CD4-positive, alpha-beta T cell treated with Interferon gamma for 1 hour (primary cell): ENCODE results near the gene ECSIT.
"Not testable (repeated sequence)": the region's sequence is repeated elsewhere in the genome, so short reads cannot be mapped to it uniquely, and the experiment has no call there.

Source experiments
- DNase-seq: peaks from one replicate; pipeline ENCODE4 v3.0.0-alpha.2; 2020

ECSIT gene

GRCh38 chr19:11473725-11474124 lies 55.2 kb downstream of the ECSIT start:
- no peak for DNase-seq

GRCh38 chr19:11468266-11468845 lies 60.6 kb downstream of the ECSIT start:
- not testable (repeated sequence) for DNase-seq

- DNase-seq = no peak
Observed at GRCh38 chr19:11465600-11465999, 63.3 kb downstream of the ECSIT start.

GRCh38 chr19:11464333-11465265 lies 64.3 kb downstream of the ECSIT start:
- no peak for DNase-seq

- DNase-seq = no peak
Observed at GRCh38 chr19:11463391-11463790, 65.5 kb downstream of the ECSIT start.

- DNase-seq = no peak
Observed at GRCh38 chr19:11461453-11461852, 67.5 kb downstream of the ECSIT start.

GRCh38 chr19:11460207-11460606 lies 68.7 kb downstream of the ECSIT start:
- DNase-seq = no peak

- not testable (repeated sequence) for DNase-seq
Observed at GRCh38 chr19:11458912-11459311, 70.0 kb downstream of the ECSIT start.

GRCh38 chr19:11458236-11458900 lies 70.6 kb downstream of the ECSIT start:
- DNase-seq = no peak

- no peak for DNase-seq
Observed at GRCh38 chr19:11457831-11458230, 71.1 kb downstream of the ECSIT start.

GRCh38 chr19:11457115-11457514 lies 71.8 kb downstream of the ECSIT start:
- no peak for DNase-seq

- DNase-seq = no peak
Observed at GRCh38 chr19:11456659-11457058, 72.3 kb downstream of the ECSIT start.
